Tibial artery (tissue), 4 donors: Measurements from ENCODE around the gene CDAN1.

Experiments used
- DNase-seq, 2 donors: peaks; one replicate each; pipeline ENCODE4 v3.0.0-alpha.2; 2019
- H3K27ac ChIP-seq, 2 donors: fragments of 200-600 bp; sonication (generic) in 1 of 2; 1 replicate in 1 of 2; 2 replicates in 1 of 2; pipeline ENCODE4 v1.5.1; 2018 to 2019; ENCODE audit warnings: mild to moderate bottlenecking in 1 of 2
- H3K27me3 ChIP-seq, 2 donors: fragments of 200-600 bp; sonication (generic) in 1 of 2; one replicate each; pipeline versions ENCODE4 v1.5.1 to v1.6.0; 2016 to 2019
- H3K36me3 ChIP-seq, 3 donors: fragments of 200-600 bp; sonication (generic) in 2 of 3; one replicate each; pipeline ENCODE4 v1.5.1; 2016 to 2019; ENCODE audit warnings: mild to moderate bottlenecking in 2 of 3
- H3K4me1 ChIP-seq, 4 donors: fragments of 200-600 bp; sonication (generic) in 2 of 4; 1 replicate in 3 of 4; 2 replicates in 1 of 4; pipeline ENCODE4 v1.5.1; 2016 to 2019
- H3K4me3 ChIP-seq, 2 donors: fragments of 200-600 bp; sonication (generic) in 1 of 2; 1 replicate in 1 of 2; 2 replicates in 1 of 2; pipeline ENCODE4 v1.5.1; 2018 to 2019; ENCODE audit warnings: mild to moderate bottlenecking in 2 of 2
- H3K9me3 ChIP-seq, 3 donors: fragments of 200-600 bp; sonication (generic) in 1 of 3; one replicate each; pipeline ENCODE4 v1.5.1; 2016 to 2019
- CTCF ChIP-seq, 2 experiments: fragments of 200-600 bp in 1 of 2; fragments of 450-650 bp in 1 of 2; IDR thresholded peaks; one replicate each; pipeline ENCODE4 v1.5.1; 2017 to 2019; ENCODE audit warnings: antibody characterized with exemption in 2 of 2, mild to moderate bottlenecking in 1 of 2, moderate library complexity in 1 of 2
- intact Hi-C: fragments of 100-400 bp; cut with DNase I; formaldehyde crosslinking; loops from one replicate; pipeline ENCODE4 v1.15.0; 2023; ENCODE audit warnings: low total_unique reads

The CDAN1 gene

GRCh38 chr15:42759093-42759492 is 22.2 kb upstream of the CDAN1 start:
- Histone ChIP-seq H3K4me3 (no peak overlapping the region), H3K27ac (no peak overlapping the region), H3K27me3 (no peaks in the 10 kb centered on the region), H3K36me3 (peaks cover 0 to 9% (median 3%) of the 10 kb centered on the region in 3 donors), H3K9me3 (peaks cover 0 to 13% (median 5%) of the 10 kb centered on the region in 3 donors), H3K4me1 (no peaks in the 10 kb centered on the region)
- intact Hi-C loops: no loop called here
- DNase-seq: no peak
- TF ChIP-seq CTCF (IDR thresholded peaks at IDR 0.05): no peak

GRCh38 chr15:42750306-42750705 is 13.4 kb upstream of the CDAN1 start:
- Histone ChIP-seq H3K4me1 (no peaks in the 10 kb centered on the region), H3K36me3 (peaks cover 33 to 40% (median 37%) of the 10 kb centered on the region in 3 donors), H3K4me3 (no peak overlapping the region), H3K27me3 (no peaks in the 10 kb centered on the region), H3K27ac (no peak overlapping the region), H3K9me3 (peaks cover 0 to 4% (median 0%) of the 10 kb centered on the region in 3 donors)
- TF ChIP-seq CTCF (IDR thresholded peaks at IDR 0.05): no peak
- intact Hi-C loops: no loop called here
- no peak for DNase-seq

GRCh38 chr15:42749266-42749665 is 12.3 kb upstream of the CDAN1 start:
- intact Hi-C loops: no loop called here
- no peaks in the 10 kb centered on the region for H3K4me1 ChIP-seq
- no peak for DNase-seq
- H3K27ac ChIP-seq: no peak overlapping the region
- H3K9me3 ChIP-seq: peaks cover 0 to 4% (median 0%) of the 10 kb centered on the region in 3 donors
- H3K27me3 ChIP-seq: no peaks in the 10 kb centered on the region
- TF ChIP-seq CTCF (IDR thresholded peaks at IDR 0.05): no peak
- peaks cover 34 to 42% (median 37%) of the 10 kb centered on the region in 3 donors for H3K36me3 ChIP-seq
- no peak overlapping the region for H3K4me3 ChIP-seq

GRCh38 chr15:42744195-42744594 is 7.3 kb upstream of the CDAN1 start:
- H3K27me3 ChIP-seq: no peaks in the 10 kb centered on the region
- no peak for TF ChIP-seq CTCF (IDR thresholded peaks at IDR 0.05)
- no peak overlapping the region for H3K4me3 ChIP-seq
- H3K27ac ChIP-seq: no peak overlapping the region
- H3K4me1 ChIP-seq: no peaks in the 10 kb centered on the region
- intact Hi-C loops: no loop called here
- H3K36me3 ChIP-seq: peaks cover 8 to 9% (median 8%) of the 10 kb centered on the region in 3 donors
- DNase-seq: no peak
- H3K9me3 ChIP-seq: no peaks in the 10 kb centered on the region

- H3K4me3 ChIP-seq: no peak overlapping the region
These were observed 5.2 kb upstream of the CDAN1 start for GRCh38 chr15:42742149-42742548.

More at GRCh38 chr15:42742149-42742548, 5.2 kb upstream of the CDAN1 start:
- H3K36me3 ChIP-seq: peaks cover 8 to 9% (median 8%) of the 10 kb centered on the region in 3 donors
- H3K27me3 ChIP-seq: no peaks in the 10 kb centered on the region
- TF ChIP-seq CTCF (IDR thresholded peaks at IDR 0.05): no peak
- H3K9me3 ChIP-seq: no peaks in the 10 kb centered on the region
- intact Hi-C loops: no loop called here
- H3K4me1 ChIP-seq: peaks cover 0 to 8% (median 3%) of the 10 kb centered on the region in 4 donors
- no peak for DNase-seq
- no peak overlapping the region for H3K27ac ChIP-seq
